ENCODE results near the gene MIER2. TPM values are rescaled to one million over a fixed set of nuclear protein-coding genes. Genes with fewer than 3 reads are reported as not detected.
"Not testable (repeated sequence)": the region's sequence is repeated elsewhere in the genome, so short reads cannot be mapped to it uniquely, and the experiment has no call there.

MIER2 gene
- total RNA-seq, 1 experiment from 2014 or later, result 5.1 TPM

- no peak for DNase-seq (ENCODE audit: low spot score)
Measured at GRCh38 chr19:283395-283794, 61.2 kb downstream of the MIER2 start.

GRCh38 chr19:282501-282900, 62.1 kb downstream of the MIER2 start:
- DNase-seq (ENCODE audit: low spot score), result no peak

DNA sequence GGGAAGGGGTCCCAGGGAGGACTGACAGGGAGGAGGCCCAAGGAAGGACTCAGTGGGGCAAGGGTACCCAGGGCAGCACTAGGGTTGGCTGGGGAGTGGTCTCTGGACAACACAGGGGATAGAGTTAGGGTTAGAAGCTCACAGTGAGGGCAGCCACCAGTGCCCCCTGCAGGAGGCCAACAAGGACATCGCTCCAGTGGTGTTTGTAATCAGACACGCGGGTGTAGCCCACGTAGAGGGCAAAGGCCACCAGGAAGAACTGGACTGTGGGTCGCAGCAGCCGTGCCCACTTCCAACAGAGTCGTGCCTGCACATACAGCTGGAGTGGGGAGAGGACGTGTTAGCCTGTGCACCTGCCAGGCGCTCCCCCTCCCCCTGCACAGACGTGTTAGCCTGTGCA, 62.6 kb downstream of the MIER2 start:
- DNase-seq (ENCODE audit: low spot score), result no peak

GRCh38 chr19:281156-281853, 63.3 kb downstream of the MIER2 start:
- DNase-seq (ENCODE audit: low spot score), result no peak

DNA sequence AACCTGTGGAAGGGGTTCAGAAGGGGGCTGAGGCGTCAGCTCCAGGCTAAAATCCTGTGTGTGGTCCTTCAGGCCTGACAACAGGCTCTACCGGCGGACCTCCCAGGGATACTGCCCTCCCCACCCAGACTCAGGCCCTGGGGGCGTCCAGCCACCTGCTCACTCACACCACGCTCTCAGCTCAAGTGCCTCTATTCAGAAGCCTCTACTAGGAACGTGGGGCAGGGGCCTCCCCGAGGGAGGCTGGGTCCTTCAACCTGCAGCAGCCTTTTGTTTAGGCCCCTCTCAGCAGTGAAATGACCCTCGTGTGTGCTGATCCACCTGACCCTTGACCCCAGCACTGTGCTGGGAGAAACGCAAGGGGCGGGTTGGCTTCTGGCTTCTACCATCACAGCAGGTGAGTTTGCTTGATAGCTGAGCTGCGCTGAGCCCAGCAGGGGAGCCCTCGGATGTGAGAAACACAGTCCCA, 64.0 kb downstream of the MIER2 start:
- no peak for DNase-seq (ENCODE audit: low spot score)

GRCh38 chr19:279656-280055, 64.9 kb downstream of the MIER2 start:
- no peak for DNase-seq (ENCODE audit: low spot score)

GRCh38 chr19:279231-279630, 65.4 kb downstream of the MIER2 start:
- DNase-seq (ENCODE audit: low spot score), result no peak

GRCh38 chr19:277581-278165, 66.9 kb downstream of the MIER2 start:
- no peak for DNase-seq (ENCODE audit: low spot score)

- no peak for DNase-seq (ENCODE audit: low spot score)
Measured at GRCh38 chr19:277131-277530, 67.5 kb downstream of the MIER2 start.

DNA sequence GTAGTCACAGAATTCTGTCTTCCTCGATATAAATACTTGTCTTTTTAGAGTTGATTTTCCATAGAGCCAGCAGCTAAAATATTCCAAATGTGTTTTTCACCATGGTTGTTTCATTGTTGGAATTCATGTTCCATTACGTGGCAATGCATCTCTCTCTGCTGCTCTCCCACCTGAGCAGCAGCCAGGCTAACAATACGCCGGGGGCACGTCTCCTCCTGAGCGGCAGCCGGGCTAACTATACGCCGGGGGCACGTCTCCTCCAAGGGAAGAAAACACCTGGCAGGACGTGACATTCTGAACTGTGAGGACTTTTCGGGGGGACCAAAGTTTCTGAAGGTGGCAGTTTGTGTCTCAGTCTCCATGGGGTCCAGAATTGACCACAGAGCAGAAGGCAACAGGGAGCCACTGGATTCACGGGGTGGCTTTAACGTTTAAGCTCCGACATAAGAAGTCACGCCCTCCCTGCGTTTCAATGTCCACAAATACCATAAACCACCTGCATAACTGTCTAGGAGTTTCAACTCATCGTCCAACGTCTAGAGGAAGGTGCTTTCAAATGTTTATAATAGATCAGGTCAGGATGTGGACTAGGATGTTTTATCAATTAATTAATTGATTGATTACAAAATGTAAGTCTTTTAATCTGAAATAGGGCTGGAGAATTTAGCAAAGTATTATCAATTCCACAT, 68.5 kb downstream of the MIER2 start:
- no peak for DNase-seq (ENCODE audit: low spot score)

DNA sequence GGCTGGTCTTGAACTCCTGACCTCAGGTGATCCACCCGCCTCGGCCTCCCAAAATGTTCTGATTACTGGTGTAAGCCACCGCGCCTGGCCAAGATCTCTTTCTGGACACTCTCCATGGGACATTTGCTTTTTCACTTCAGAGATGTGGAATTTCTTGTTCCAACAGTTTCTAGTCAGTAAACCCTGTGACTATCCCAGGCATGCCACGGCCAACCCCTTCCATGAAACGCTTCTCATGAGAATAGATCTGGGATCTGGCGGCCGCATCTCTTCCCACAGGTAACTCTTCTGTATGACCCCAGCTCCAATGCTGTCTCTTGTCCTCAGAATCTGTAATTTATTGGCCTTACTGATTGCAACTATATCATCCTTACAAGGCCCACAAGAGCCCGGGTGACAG, 69.6 kb downstream of the MIER2 start:
- no peak for DNase-seq (ENCODE audit: low spot score)

- DNase-seq (ENCODE audit: low spot score), result no peak
Measured at GRCh38 chr19:273393-273792, 71.2 kb downstream of the MIER2 start.

DNA sequence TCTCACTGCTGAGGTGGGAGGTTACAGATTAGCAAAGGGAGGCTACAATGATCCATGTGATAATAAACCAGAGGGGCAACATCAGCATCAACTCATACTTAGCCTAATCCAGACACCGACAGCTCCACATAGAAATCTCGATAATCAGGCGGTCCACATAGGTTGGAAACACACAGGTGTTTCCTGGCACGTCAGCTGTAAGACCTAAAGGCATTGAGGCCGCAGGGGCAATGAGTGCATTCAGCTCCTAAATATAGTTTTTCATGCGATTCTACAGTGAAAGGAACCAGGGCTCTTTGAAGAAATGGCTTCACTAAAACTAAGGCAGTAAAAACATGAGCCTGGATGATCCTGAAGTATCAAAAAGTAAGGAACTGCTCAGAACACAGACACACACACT, 72.7 kb downstream of the MIER2 start:
- no peak for DNase-seq (ENCODE audit: low spot score)

- DNase-seq (ENCODE audit: low spot score), result not testable (repeated sequence)
Measured at GRCh38 chr19:270766-271318, 73.8 kb downstream of the MIER2 start.

GRCh38 chr19:269241-269640, 75.4 kb downstream of the MIER2 start:
- no peak for DNase-seq (ENCODE audit: low spot score)

DNA sequence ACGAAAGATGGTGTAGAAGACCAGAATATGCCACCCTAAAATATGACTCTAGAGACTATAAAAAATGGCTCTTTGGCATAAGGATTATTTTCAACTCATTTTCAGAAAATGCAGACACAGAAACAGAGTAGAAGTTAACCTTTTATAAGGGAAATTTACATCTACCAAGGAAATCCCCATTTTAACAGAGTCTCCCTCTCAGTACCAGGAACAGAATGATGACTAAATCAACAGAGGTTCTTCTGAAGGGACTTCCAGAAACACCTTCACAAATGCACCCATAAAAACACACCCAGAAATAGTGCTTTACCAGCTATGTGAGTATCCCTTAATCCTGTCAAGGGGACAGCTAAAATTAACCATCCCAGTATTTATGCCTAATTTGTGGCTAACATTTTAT, 82.5 kb downstream of the MIER2 start:
- DNase-seq (ENCODE audit: low spot score), result no peak

DNA sequence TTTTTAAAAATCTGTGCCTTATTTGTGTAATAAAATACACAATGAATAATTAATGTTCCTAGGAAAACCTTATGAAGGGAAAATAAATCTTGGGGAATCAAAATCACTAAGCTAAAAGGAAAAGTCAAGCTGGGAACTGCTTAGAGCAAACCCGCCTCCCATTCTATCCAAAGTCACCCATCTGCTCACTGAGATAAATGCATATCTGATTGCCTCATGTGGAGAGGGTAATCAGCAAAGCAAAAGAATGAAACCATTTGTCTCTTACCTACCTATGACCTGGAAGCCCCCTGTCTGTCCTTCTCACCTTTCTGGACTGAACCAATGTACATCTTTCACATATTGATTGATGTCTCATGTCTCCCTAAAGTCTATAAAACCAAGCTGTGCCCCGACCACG, 87.8 kb downstream of the MIER2 start:
- DNase-seq (ENCODE audit: low spot score), result not testable (repeated sequence)

Other genes with a start within 250 kb of the MIER2 start
- gene OR4F17, start 237.7 kb downstream of the MIER2 start, total RNA-seq (2014; rRNA removed; shearing (Covaris generic)), result not detected in 2 replicates
- gene PLPP2, start 53.4 kb downstream of the MIER2 start, total RNA-seq (2014; rRNA removed; shearing (Covaris generic)), result 111 and 138 TPM in 2 replicates
- 0.78 and 0.93 TPM in 2 replicates for gene C2CD4C, start 64.4 kb upstream of the MIER2 start, total RNA-seq (2014; rRNA removed; shearing (Covaris generic))
- 1.4 and 2.0 TPM in 2 replicates for gene SHC2, start 116.2 kb upstream of the MIER2 start, total RNA-seq (2014; rRNA removed; shearing (Covaris generic))
- not detected in 2 replicates for gene MADCAM1, start 151.7 kb upstream of the MIER2 start, total RNA-seq (2014; rRNA removed; shearing (Covaris generic))
- 28.3 and 45.8 TPM in 2 replicates for gene TPGS1, start 162.7 kb upstream of the MIER2 start, total RNA-seq (2014; rRNA removed; shearing (Covaris generic))
- 33.2 and 35.7 TPM in 2 replicates for gene CDC34, start 187.0 kb upstream of the MIER2 start, total RNA-seq (2014; rRNA removed; shearing (Covaris generic))
- not detected in 2 replicates for gene GZMM, start 199.3 kb upstream of the MIER2 start, total RNA-seq (2014; rRNA removed; shearing (Covaris generic))
- gene BSG, start 227.8 kb upstream of the MIER2 start, total RNA-seq (2014; rRNA removed; shearing (Covaris generic)), result 587 and 617 TPM in 2 replicates
- 4.5 and 4.6 TPM in 2 replicates for gene HCN2, start 245.1 kb upstream of the MIER2 start, total RNA-seq (2014; rRNA removed; shearing (Covaris generic))